ENCODE measurements around the gene FAM120C.

GRCh38 chrX:54089191-54089590, 93.9 kb downstream of the FAM120C start:
- TF ChIP-seq POLR2A (IDR thresholded peaks at IDR 0.05), result no peak
- no peak for TF ChIP-seq CTCF (IDR thresholded peaks at IDR 0.05 in 8 of 11, conservative IDR thresholded peaks at IDR 0.05 in 3 of 11)
- no peak for TF ChIP-seq POLR2AphosphoS5 (IDR thresholded peaks at IDR 0.05)

Measured in spleen (tissue), 7 donors.